Dermis blood vessel endothelial cell (primary cell): ENCODE data around the gene BLOC1S4. TPM values are rescaled to one million over a fixed set of nuclear protein-coding genes. Genes with fewer than 3 reads are reported as not detected.
A peak's percentile ranks its signal among the peaks of the same experiment; 100 is the strongest.

Experiments used
- DNase-seq: peaks from one replicate; pipeline ENCODE4 v3.0.0; 2010
- total RNA-seq: library from RNA; depleted of rRNA; stranded (reverse); fragments of >200 nt; gene quantifications from 2 replicates; pipeline ENCODE4 v1.2.3, GENCODE V29; 2014

BLOC1S4 gene
- total RNA-seq, 1 donor from 2014 or later = 17.0 TPM

- no peak for DNase-seq
Measured at GRCh38 chr4:6692806-6693205, 23.2 kb upstream of the BLOC1S4 start.

GRCh38 chr4:6693231-6694176 lies 22.5 kb upstream of the BLOC1S4 start, which contains the start of gene S100P:
Gene S100P (plus strand): TSS chr4:6693878. CDS start chr4:6693933, 55 bp downstream.
- DNase-seq = no peak

- DNase-seq = peak; percentile 29
Measured at GRCh38 chr4:6694177-6694901, 21.6 kb upstream of the BLOC1S4 start.

- DNase-seq = peak; percentile 30
Measured at GRCh38 chr4:6695660-6696610, 20.0 kb upstream of the BLOC1S4 start.

- DNase-seq = no peak
Measured at GRCh38 chr4:6696611-6697010, 19.4 kb upstream of the BLOC1S4 start.

- no peak for DNase-seq
Measured at GRCh38 chr4:6697131-6697530, 18.8 kb upstream of the BLOC1S4 start.

GRCh38 chr4:6699388-6699787 lies 16.6 kb upstream of the BLOC1S4 start:
- no peak for DNase-seq

GRCh38 chr4:6699903-6700302 lies 16.1 kb upstream of the BLOC1S4 start:
- DNase-seq = no peak

- DNase-seq = no peak
Measured at GRCh38 chr4:6701371-6701770, 14.6 kb upstream of the BLOC1S4 start.

GRCh38 chr4:6702761-6703160 lies 13.2 kb upstream of the BLOC1S4 start:
- DNase-seq = no peak

GRCh38 chr4:6703786-6704185 lies 12.2 kb upstream of the BLOC1S4 start:
- DNase-seq = peak; percentile 41

- no peak for DNase-seq
Measured at GRCh38 chr4:6705646-6706045, 10.3 kb upstream of the BLOC1S4 start.

- no peak for DNase-seq
Measured at GRCh38 chr4:6706173-6706572, 9.8 kb upstream of the BLOC1S4 start.

GRCh38 chr4:6709230-6710114 lies 6.5 kb upstream of the BLOC1S4 start, which contains the start of gene MRFAP1L1:
Gene MRFAP1L1 (minus strand): TSS chr4:6709865. CDS start chr4:6709629, 236 bp downstream.
- DNase-seq = peak; percentile 98

- no peak for DNase-seq
Measured at GRCh38 chr4:6710282-6710681, 5.7 kb upstream of the BLOC1S4 start.

- DNase-seq = no peak
Measured at GRCh38 chr4:6710996-6711395, 5.0 kb upstream of the BLOC1S4 start.

- DNase-seq = no peak
Measured at GRCh38 chr4:6714954-6715353, 1.0 kb upstream of the BLOC1S4 start.

- no peak for DNase-seq
Measured at GRCh38 chr4:6715704-6716017, 313 bp upstream of the BLOC1S4 start.

- peak; percentile 21 for DNase-seq
Measured at GRCh38 chr4:6716958-6717655, 1.1 kb downstream of the BLOC1S4 start.

GRCh38 chr4:6718932-6719610 lies 3.1 kb downstream of the BLOC1S4 start:
- no peak for DNase-seq
